Smooth muscle cell of the brain vasculature (primary cell): Measurements from ENCODE around the gene TEKT2.

Experiments used
- DNase-seq: peaks from one replicate; pipeline ENCODE4 v3.0.0-alpha.2; 2012; ENCODE audit warnings: low read depth, low spot score

Gene TEKT2

DNA sequence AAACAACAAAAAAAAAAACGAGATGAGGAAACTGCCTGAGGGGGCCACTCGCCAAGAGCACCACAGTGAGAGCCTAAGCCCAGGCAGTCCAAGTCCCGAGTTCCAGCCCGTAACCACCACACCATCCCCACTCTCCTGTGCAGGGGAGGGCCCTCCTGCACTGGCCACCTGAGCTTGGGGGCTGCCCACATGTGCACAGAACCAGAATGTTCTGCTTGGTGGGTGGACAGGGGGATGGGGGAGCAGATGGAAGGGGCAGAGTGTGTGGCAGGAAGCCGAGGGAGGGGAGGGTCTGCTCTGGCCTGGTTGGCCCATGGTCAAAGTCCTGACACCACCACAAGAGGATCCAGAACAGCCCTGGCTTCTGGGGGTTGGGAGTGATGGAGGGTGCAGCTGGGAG, 22.4 kb downstream of the TEKT2 start:
- no peak for DNase-seq

DNA sequence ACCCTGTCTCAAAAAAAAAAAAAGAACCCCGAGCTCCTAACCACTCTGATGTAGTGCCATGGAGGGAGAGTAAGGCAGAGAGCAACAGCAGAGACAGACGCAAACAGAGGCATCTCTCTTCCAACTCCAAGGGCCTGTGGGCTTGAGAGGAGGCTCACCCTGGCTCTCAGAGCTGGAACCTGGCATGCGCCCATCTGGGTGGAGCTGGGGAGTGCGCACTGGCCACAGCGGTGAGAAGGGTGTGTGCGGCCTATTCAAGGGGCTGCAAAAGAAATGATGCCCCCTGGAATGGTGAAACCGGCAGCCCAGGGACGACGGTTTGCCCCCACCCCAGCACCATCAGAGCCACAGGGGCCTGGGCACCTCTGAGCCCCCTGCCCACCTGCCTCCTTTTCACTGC, 23.5 kb downstream of the TEKT2 start:
- no peak for DNase-seq

DNA sequence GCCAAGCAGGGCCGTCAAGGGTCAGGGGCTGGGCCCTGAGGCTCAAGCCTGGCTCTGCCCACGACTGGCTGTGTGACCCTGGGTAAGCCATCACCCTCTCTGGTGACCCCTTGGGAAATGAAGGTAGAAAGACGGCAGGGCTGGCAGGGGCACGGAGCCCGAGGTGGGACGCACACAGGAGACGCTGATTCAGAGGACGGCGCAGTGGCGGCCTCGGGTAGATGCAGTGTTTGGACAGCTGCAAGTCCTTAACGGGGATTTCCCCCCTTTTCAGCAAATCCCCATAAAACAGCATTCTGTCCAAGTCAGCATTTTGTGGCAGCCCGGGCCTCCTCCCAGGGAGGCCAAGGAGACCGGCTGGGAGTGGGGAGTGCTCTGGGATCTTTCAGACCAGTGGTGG, 24.4 kb downstream of the TEKT2 start:
- no peak for DNase-seq

GRCh38 chr1:36109041-36109679, 25.3 kb downstream of the TEKT2 start:
- no peak for DNase-seq

DNA sequence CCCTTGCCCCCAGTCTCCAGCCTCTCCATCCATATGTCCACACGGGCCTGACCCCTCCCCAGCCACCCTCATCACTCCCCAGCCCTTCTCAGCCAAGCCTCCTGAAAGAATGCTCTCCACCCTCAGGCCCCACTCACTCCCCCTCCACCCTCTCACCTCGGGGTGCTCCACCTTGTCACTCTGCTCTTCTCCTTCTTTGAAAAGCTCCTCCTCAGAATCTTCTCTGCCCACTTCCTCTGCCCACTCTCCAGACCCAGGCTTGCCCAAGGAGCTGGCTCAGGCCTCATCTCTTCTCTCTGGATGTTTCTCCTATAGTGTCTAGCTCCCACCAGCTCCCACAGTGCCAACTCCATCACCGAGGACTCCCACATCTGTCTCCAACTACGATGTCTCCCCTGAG, 27.3 kb downstream of the TEKT2 start:
- no peak for DNase-seq

GRCh38 chr1:36112823-36113222, 28.9 kb downstream of the TEKT2 start:
- no peak for DNase-seq

DNA sequence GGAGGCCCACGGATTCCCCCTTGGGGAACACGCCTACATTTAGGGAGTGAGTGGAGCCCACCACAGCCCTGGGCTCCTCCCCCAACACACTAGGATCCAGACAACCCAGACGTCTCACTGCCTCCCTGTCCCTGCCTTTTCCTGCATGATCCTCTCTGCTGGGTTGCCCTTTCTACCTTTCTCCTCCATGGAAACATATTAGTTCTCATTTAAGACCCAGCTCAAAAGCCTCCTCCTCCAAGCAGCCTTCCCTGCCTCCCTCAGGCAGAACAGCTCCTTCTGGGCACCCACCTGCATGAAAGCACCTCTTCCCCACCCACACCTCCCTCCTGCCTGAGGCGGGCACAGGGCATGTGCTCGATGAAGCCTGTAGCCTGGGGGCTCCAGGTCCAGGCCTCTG, 30.5 kb downstream of the TEKT2 start:
- no peak for DNase-seq

- peak; percentile 47 for DNase-seq
Observed at GRCh38 chr1:36115200-36115669, 31.3 kb downstream of the TEKT2 start.

- DNase-seq = no peak
Observed at GRCh38 chr1:36115931-36116330, 32.0 kb downstream of the TEKT2 start.

GRCh38 chr1:36116901-36117300, 33.0 kb downstream of the TEKT2 start:
- no peak for DNase-seq

GRCh38 chr1:36118447-36119204, 34.7 kb downstream of the TEKT2 start:
- no peak for DNase-seq

DNA sequence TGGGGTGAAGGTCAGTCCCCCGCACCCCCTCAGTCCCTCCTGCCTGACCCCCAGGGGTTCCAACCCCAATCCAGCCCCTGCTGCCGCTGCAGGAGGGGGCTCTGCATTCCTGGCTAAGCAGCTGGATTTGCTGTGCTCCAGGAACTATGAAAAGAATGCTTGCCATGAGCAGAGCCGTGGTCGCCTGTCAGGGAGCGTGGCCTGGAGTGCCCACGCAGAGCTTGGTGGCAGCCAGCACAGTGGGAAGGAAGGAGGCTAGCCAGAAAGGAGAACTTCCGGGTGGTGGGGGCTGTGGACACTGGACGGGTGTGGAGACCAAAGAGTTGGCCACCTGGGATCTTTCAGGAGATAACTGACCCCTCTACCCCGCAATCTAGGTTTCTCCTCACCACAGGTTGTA, 35.6 kb downstream of the TEKT2 start:
- DNase-seq = no peak

DNA sequence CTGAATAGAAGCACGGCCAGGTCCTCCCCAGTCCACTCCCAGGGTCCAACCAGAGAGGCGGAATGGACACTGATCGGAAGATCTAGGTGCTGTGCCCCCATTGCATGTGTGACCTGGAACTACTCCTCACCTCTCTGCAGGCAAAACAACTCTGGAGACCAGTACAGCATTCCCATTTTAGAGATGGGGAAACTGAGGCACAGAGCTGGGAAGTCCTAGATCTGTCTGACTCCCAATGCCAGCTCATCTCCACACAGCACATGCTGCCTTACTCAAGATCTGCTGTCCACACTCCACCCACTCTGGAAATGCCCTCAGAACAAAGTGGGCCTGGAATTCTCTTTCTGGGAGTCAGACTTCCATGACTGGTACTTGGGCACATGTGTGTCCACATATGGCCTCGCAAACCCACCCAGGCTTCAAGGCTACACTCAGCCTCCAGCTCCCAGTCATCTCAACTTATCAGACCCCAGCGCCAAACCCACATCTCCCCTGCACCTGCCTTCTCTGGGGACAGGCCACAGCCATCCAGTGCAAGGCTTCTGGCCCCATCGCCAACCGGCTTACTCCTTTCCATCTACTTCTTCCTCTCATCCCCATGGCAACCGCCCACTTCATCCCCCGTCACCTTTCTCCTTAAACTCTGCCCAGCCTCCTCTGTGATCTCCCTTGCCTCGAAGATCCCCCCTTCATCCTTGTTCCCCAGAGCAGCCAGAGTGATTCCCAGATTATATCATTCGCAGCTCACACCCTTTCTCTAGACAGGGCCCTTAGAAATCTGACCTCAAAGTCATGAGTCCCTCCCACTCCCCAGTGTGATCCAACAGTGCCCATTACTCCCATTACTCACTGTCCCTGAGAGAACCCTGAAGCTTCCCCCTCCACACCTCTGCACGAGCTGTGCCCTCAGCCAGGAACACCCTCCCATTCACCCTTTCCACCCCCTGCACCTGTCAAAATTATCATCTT, 38.5 kb downstream of the TEKT2 start:
- no peak for DNase-seq

DNA sequence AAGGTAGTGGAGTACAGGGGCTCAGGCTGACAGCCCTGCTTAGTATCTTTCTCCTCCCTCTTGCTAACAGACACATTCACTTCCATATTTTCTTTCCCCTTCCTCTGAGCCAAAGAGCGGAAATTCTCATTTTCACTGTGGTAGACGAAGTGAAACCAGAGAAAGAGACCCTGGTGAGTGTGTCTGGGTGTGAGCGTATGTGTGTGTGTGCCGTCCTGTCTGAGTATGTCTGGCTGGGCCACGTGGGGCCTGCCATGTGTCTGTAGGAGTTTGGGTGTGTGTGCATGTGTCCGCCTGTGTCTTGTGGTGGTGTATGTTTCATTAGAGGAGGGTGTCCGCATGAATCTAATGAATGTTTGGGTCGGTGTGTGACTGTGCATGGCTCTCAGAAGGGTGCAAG, 39.5 kb downstream of the TEKT2 start:
- DNase-seq = no peak

GRCh38 chr1:36124404-36125128, 40.7 kb downstream of the TEKT2 start:
- no peak for DNase-seq

DNA sequence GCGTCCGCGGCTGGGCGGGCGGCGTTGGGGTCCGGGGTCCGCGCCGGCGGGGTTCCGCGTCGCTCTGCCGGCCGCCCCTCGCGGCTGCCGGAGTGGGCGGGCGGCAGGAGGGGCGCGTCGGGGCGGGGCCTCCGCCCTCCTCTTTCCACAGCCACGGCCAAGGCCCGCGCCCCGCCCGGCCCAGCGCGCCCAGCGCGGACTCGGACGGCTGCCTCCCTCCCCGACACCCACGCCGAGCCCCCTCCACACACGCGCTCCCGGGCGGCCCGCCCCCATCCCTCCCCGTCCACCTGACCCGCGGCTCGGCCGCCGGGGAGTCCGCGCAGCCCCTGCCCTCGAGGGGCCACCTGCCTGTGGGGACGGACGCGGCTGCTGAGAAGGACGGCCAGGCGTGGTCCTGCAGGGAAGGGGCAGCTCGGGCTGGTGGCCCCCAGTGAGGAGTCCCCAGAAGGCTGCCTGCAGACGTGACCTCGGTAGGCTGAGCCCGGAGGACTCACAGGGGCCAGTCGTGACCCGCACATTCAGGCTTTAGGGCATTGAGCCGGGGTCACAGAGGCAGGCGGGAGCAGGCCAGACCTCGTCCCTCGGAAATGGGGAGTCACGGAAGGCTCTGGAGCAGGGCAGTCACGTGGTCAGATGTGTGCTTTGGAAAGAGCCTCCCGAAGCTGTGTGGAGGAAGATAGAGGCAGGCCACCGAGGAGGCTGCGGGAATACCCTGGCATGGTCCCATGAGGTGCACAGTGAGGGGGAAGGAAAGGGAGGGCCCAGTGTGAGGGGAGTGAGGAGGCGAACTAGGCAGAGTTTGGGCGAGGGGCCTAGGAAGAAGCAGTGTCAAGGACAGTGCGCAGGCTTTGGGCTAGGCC, 41.5 kb downstream of the TEKT2 start, which contains the start of gene COL8A2:
Gene COL8A2, minus strand, starts transcription at position 94 of the 863 bp plus-strand sequence. CDS start 24,980 bp downstream, outside the sequence.
- DNase-seq = no peak

DNA sequence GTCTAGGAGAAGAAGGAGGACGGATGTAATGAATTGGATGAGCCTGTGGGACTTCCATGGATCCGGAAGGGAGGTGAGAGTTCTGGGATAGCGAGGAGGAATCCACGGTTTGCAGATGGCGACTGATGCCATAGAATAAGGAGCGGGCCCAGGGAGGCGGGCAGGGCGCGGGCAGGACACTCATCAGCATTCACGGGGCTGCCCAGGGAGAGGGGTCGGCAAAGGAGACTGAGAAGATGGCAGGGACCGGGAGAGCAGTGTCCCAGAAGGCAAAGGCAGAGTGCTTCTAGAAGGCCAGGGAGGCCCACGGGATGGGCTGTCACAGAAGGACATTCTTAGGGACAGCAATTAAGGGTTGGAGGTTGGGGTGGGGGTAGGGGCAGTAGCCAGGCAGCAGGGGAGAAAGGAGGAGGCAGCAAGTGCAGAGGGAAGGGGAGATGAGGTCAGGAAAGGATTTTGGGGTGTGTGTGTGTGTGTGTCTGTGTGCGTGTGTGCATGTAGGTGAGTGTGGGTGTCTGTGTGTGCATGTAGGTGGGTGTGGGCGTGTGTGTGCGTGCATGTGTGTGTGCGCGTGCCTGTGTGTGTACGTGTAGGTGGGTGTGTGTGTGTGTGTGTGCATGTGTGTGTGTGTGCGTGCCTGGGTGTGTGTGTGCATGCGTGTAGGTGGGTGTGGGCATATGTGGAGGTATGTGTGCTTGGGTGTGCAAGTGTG, 42.3 kb downstream of the TEKT2 start:
- no peak for DNase-seq

DNA sequence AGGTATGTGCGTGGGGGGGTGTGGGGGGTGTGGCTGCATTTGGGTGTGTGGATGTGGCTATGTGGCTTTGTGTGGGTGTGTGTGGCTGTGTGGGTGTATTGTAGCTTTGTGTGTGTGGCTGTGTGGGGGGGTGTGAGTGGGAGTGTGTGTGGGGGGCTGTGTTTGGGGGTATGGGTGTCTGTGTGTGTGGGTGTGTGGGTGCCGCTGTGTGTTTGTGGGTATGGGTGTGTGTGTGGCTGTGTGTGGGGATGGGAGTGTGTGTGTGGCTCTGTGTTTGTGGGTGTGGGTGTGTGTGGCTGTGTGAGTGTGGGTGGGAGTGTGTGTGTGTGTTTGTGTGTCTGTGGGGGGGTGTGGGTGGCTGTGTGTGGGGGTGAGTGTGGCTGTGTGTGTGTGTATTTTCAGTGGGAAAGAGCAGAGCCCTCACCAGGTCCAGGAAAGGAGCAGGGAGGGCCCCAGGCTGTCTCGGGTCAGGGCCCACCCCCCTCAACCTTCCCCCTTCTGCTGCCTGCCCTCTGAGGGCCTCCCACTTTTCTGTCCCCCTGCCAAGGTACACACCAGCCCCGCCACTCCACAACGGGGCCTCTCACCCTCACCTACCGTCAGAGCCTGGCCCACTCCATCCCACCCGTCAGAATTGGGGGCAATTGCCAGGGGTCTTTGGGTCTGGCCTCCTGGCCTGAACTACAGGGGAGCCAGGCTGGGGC, 43.1 kb downstream of the TEKT2 start:
- no peak for DNase-seq
